CD4-positive, CD25-positive, alpha-beta regulatory T cell (primary cell): ENCODE results near the gene SEPTIN12. TPM values are rescaled to one million over a fixed set of nuclear protein-coding genes. Genes with fewer than 3 reads are reported as not detected.
A peak's percentile ranks its signal among the peaks of the same experiment; 100 is the strongest.
"Not testable (repeated sequence)": the region's sequence is repeated elsewhere in the genome, so short reads cannot be mapped to it uniquely, and the experiment has no call there.

Experiments
- ATAC-seq, 2 donors: fragments of 150-1000 bp; cut with Tn5 transposase; one replicate each; pipeline ENCODE4 v1.10.0; 2021; ENCODE audit warnings: low read depth in 2 of 2, moderate number of reproducible peaks in 2 of 2, moderate library complexity in 1 of 2
- DNase-seq, 3 donors: peaks; one replicate each; pipeline versions ENCODE4 v3.0.0 to v3.0.0-alpha.2; 2012 to 2022; ENCODE audit warnings: mixed read lengths in 1 of 3
- H3K27ac ChIP-seq: one replicate; pipeline ENCODE4 v1.7.0; 2013; ENCODE audit warnings: mild to moderate bottlenecking, low read length; ENCODE audit not compliant: insufficient read depth, poor library complexity, severe bottlenecking
- H3K27me3 ChIP-seq: one replicate; pipeline ENCODE4 v1.7.0; 2013; ENCODE audit warnings: low read length; ENCODE audit not compliant: control insufficient read depth, insufficient read depth
- H3K36me3 ChIP-seq: one replicate; pipeline ENCODE4 v1.7.0; 2013; ENCODE audit warnings: mild to moderate bottlenecking, low read length, moderate library complexity; ENCODE audit not compliant: control insufficient read depth, insufficient read depth
- H3K4me1 ChIP-seq: 2 replicates; pipeline ENCODE4 v1.7.0; 2013; ENCODE audit warnings: mild to moderate bottlenecking, low read length; ENCODE audit not compliant: insufficient read depth, control insufficient read depth, poor library complexity, severe bottlenecking
- H3K4me3 ChIP-seq: one replicate; pipeline ENCODE4 v1.7.0; 2013; ENCODE audit warnings: low read depth, mild to moderate bottlenecking, low read length, moderate library complexity
- H3K9me3 ChIP-seq, 2 experiments: 1 replicate in 1 of 2; 2 replicates in 1 of 2; pipeline ENCODE4 v1.7.0; 2013; ENCODE audit warnings: low read length in 2 of 2, mild to moderate bottlenecking in 1 of 2, moderate library complexity in 1 of 2; ENCODE audit not compliant: control insufficient read depth in 2 of 2
- H3K27ac Mint-ChIP-seq, 3 donors: one replicate each; pipeline ENCODE4 v1.8.0; 2020 to 2022; ENCODE audit warnings: mild to moderate bottlenecking in 3 of 3, mixed read lengths in 3 of 3, moderate library complexity in 2 of 3
- H3K27me3 Mint-ChIP-seq: one replicate; pipeline ENCODE4 v1.8.0; 2022; ENCODE audit warnings: mild to moderate bottlenecking, mixed read lengths
- H3K36me3 Mint-ChIP-seq: one replicate; pipeline ENCODE4 v1.8.0; 2020; ENCODE audit warnings: mixed read lengths
- H3K4me1 Mint-ChIP-seq, 4 donors: one replicate each; pipeline ENCODE4 v1.8.0; 2020 to 2022; ENCODE audit warnings: mixed read lengths in 4 of 4, mild to moderate bottlenecking in 1 of 4
- H3K4me3 Mint-ChIP-seq, 4 donors: one replicate each; pipeline ENCODE4 v1.8.0; 2020 to 2022; ENCODE audit warnings: mild to moderate bottlenecking in 4 of 4, mixed read lengths in 4 of 4, moderate library complexity in 3 of 4
- H3K9me3 Mint-ChIP-seq, 7 donors: one replicate each; pipeline ENCODE4 v1.8.0; 2020 to 2022; ENCODE audit warnings: mixed read lengths in 7 of 7, mild to moderate bottlenecking in 3 of 7, moderate library complexity in 2 of 7
- polyA plus RNA-seq, 4 donors: library from polyadenylated mRNA; unstranded; fragments of 300-500 nt; fragmentation: Illumina TruSeq; gene quantifications; one replicate each; pipeline ENCODE4 v1.2.3, GENCODE V29; 2021
- total RNA-seq: library from RNA; stranded (reverse); gene quantifications from one replicate; pipeline ENCODE4 v1.2.3, GENCODE V29; 2022

The SEPTIN12 gene
- total and polyA plus RNA-seq, 5 donors from 2014 or later = 0.27 TPM; not detected in 4

- no peaks in the 10 kb centered on the region for H3K27me3 ChIP-seq
- no peaks in the 10 kb centered on the region for H3K9me3 ChIP-seq
- Mint-ChIP-seq H3K36me3 (no peaks in the 10 kb centered on the region), H3K4me1 (no peaks in the 10 kb centered on the region), H3K4me3 (no peak overlapping the region), H3K27me3 (no peaks in the 10 kb centered on the region), H3K9me3 (no peaks in the 10 kb centered on the region), H3K27ac (peak overlapping the region in 2 of 3 donors; percentile 59 to 95)
- ATAC-seq (no peak), DNase-seq (no peak)
- H3K4me3 ChIP-seq = no peak overlapping the region
- no peaks in the 10 kb centered on the region for H3K36me3 ChIP-seq
- H3K4me1 ChIP-seq = no peaks in the 10 kb centered on the region
- H3K27ac ChIP-seq = no peak overlapping the region
Measured at GRCh38 chr16:4788489-4788889, 344 bp upstream of the SEPTIN12 start.

GRCh38 chr16:4787068-4787467, 1.1 kb downstream of the SEPTIN12 start:
- Mint-ChIP-seq H3K4me1 (no peaks in the 10 kb centered on the region), H3K9me3 (no peaks in the 10 kb centered on the region), H3K36me3 (no peaks in the 10 kb centered on the region)

GRCh38 chr16:4785758-4786433, 2.2 kb downstream of the SEPTIN12 start:
- Mint-ChIP-seq H3K36me3 (no peaks in the 10 kb centered on the region), H3K27me3 (no peaks in the 10 kb centered on the region), H3K4me1 (no peaks in the 10 kb centered on the region), H3K4me3 (no peak overlapping the region), H3K27ac (no peak overlapping the region), H3K9me3 (no peaks in the 10 kb centered on the region)
- Histone ChIP-seq H3K27ac (no peak overlapping the region), H3K9me3 (no peaks in the 10 kb centered on the region), H3K27me3 (no peaks in the 10 kb centered on the region), H3K4me3 (no peak overlapping the region), H3K36me3 (no peaks in the 10 kb centered on the region), H3K4me1 (no peaks in the 10 kb centered on the region)
- DNase-seq (no peak), ATAC-seq (no peak)

More at GRCh38 chr16:4787068-4787467, 1.1 kb downstream of the SEPTIN12 start:
- DNase-seq (no peak), ATAC-seq (no peak)
- Histone ChIP-seq H3K9me3 (no peaks in the 10 kb centered on the region), H3K36me3 (no peaks in the 10 kb centered on the region), H3K4me3 (no peak overlapping the region), H3K27me3 (no peaks in the 10 kb centered on the region), H3K27ac (no peak overlapping the region), H3K4me1 (no peaks in the 10 kb centered on the region)
- Mint-ChIP-seq H3K4me3 (no peak overlapping the region), H3K27ac (no peak overlapping the region), H3K27me3 (no peaks in the 10 kb centered on the region)

GRCh38 chr16:4784444-4784987, 3.6 kb downstream of the SEPTIN12 start:
- not testable (repeated sequence) for H3K4me1 ChIP-seq, H3K27ac Mint-ChIP-seq, H3K9me3 ChIP-seq, H3K9me3 Mint-ChIP-seq, H3K4me1 Mint-ChIP-seq, H3K27me3 Mint-ChIP-seq, DNase-seq, H3K4me3 ChIP-seq, H3K4me3 Mint-ChIP-seq, H3K36me3 ChIP-seq, H3K36me3 Mint-ChIP-seq, ATAC-seq, H3K27me3 ChIP-seq, H3K27ac ChIP-seq

- no peaks in the 10 kb centered on the region for H3K4me1 ChIP-seq
- Mint-ChIP-seq H3K27me3 (peaks cover 5% of the 10 kb centered on the region), H3K4me1 (no peaks in the 10 kb centered on the region), H3K9me3 (no peaks in the 10 kb centered on the region), H3K4me3 (no peak overlapping the region), H3K36me3 (no peaks in the 10 kb centered on the region), H3K27ac (no peak overlapping the region)
- ATAC-seq (no peak), DNase-seq (no peak)
- no peaks in the 10 kb centered on the region for H3K36me3 ChIP-seq
- no peak overlapping the region for H3K4me3 ChIP-seq
- H3K27me3 ChIP-seq = no peaks in the 10 kb centered on the region
- no peaks in the 10 kb centered on the region for H3K9me3 ChIP-seq
- H3K27ac ChIP-seq = no peak overlapping the region
Measured at GRCh38 chr16:4783951-4784336, 4.2 kb downstream of the SEPTIN12 start.

GRCh38 chr16:4783251-4783950, 4.7 kb downstream of the SEPTIN12 start:
- DNase-seq = no peak
- H3K27ac Mint-ChIP-seq = no peak overlapping the region
- H3K36me3 Mint-ChIP-seq = no peaks in the 10 kb centered on the region
- no peaks in the 10 kb centered on the region for H3K4me1 ChIP-seq
- no peaks in the 10 kb centered on the region for H3K4me1 Mint-ChIP-seq
- H3K4me3 Mint-ChIP-seq = no peak overlapping the region
- no peak for ATAC-seq
- H3K9me3 ChIP-seq = no peaks in the 10 kb centered on the region
- H3K4me3 ChIP-seq = no peak overlapping the region
- H3K9me3 Mint-ChIP-seq = no peaks in the 10 kb centered on the region
- H3K27ac ChIP-seq = no peak overlapping the region
- no peaks in the 10 kb centered on the region for H3K36me3 ChIP-seq
- H3K27me3 ChIP-seq = no peaks in the 10 kb centered on the region
- H3K27me3 Mint-ChIP-seq = peaks cover 5% of the 10 kb centered on the region

- DNase-seq = no peak
- H3K4me3 Mint-ChIP-seq = no peak overlapping the region
- H3K9me3 Mint-ChIP-seq = no peaks in the 10 kb centered on the region
- Histone ChIP-seq H3K36me3 (no peaks in the 10 kb centered on the region), H3K4me3 (no peak overlapping the region), H3K4me1 (no peaks in the 10 kb centered on the region), H3K27ac (no peak overlapping the region), H3K9me3 (no peaks in the 10 kb centered on the region), H3K27me3 (no peaks in the 10 kb centered on the region)
- no peaks in the 10 kb centered on the region for H3K36me3 Mint-ChIP-seq
- H3K27ac Mint-ChIP-seq = no peak overlapping the region
- ATAC-seq = no peak
- peaks cover 5% of the 10 kb centered on the region for H3K27me3 Mint-ChIP-seq
- no peaks in the 10 kb centered on the region for H3K4me1 Mint-ChIP-seq
Measured at GRCh38 chr16:4780235-4780634, 7.9 kb downstream of the SEPTIN12 start.

GRCh38 chr16:4778050-4778392, 10.1 kb downstream of the SEPTIN12 start:
- Mint-ChIP-seq H3K27ac (no peak overlapping the region), H3K27me3 (peaks cover 5% of the 10 kb centered on the region), H3K4me1 (peaks cover 0 to 3% (median 1%) of the 10 kb centered on the region in 4 donors), H3K4me3 (peak overlapping the region in 1 of 4 donors; percentile 12), H3K9me3 (no peaks in the 10 kb centered on the region), H3K36me3 (no peaks in the 10 kb centered on the region)
- DNase-seq (no peak), ATAC-seq (no peak)
- Histone ChIP-seq H3K4me3 (no peak overlapping the region), H3K4me1 (no peaks in the 10 kb centered on the region), H3K27ac (no peak overlapping the region), H3K36me3 (no peaks in the 10 kb centered on the region), H3K9me3 (no peaks in the 10 kb centered on the region), H3K27me3 (no peaks in the 10 kb centered on the region)
